ENCODE data around the gene CHTF18.

GRCh38 chr16:804193-805048, 16.0 kb downstream of the CHTF18 start:
- TF ChIP-seq POLR2A (IDR thresholded peaks at IDR 0.05) (no peak), CTCF (IDR thresholded peaks at IDR 0.05) (no peak)

Data from right lobe of liver (tissue), 4 donors.